ENCODE data around the gene SENP6.
"Not testable (repeated sequence)": the region's sequence is repeated elsewhere in the genome, so short reads cannot be mapped to it uniquely, and the experiment has no call there.

SENP6 gene

GRCh38 chr6:75666592-75666991 is 64.9 kb downstream of the SENP6 start:
- no peak for TF ChIP-seq ZNF274 (IDR thresholded peaks at IDR 0.05; ENCODE audit: low read depth, low read length)
- H3K4me3 ChIP-seq (ENCODE audit: low read length), result no peak overlapping the region

- H3K4me3 ChIP-seq (ENCODE audit: low read length), result no peak overlapping the region
- TF ChIP-seq ZNF274 (IDR thresholded peaks at IDR 0.05; ENCODE audit: low read depth, low read length), result no peak
Observed at GRCh38 chr6:75673884-75674283, 72.2 kb downstream of the SENP6 start.

GRCh38 chr6:75676377-75676776 is 74.7 kb downstream of the SENP6 start:
- TF ChIP-seq ZNF274 (IDR thresholded peaks at IDR 0.05; ENCODE audit: low read depth, low read length), result no peak
- H3K4me3 ChIP-seq (ENCODE audit: low read length), result no peak overlapping the region

- not testable (repeated sequence) for H3K4me3 ChIP-seq (ENCODE audit: low read length)
Observed at GRCh38 chr6:75682548-75682947, 80.9 kb downstream of the SENP6 start.

GRCh38 chr6:75683005-75683404 is 81.3 kb downstream of the SENP6 start:
- not testable (repeated sequence) for H3K4me3 ChIP-seq (ENCODE audit: low read length)

GRCh38 chr6:75687535-75687934 is 85.9 kb downstream of the SENP6 start:
- not testable (repeated sequence) for H3K4me3 ChIP-seq (ENCODE audit: low read length)

- not testable (repeated sequence) for H3K4me3 ChIP-seq (ENCODE audit: low read length)
Observed at GRCh38 chr6:75687937-75688336, 86.3 kb downstream of the SENP6 start.

- no peak for TF ChIP-seq ZNF274 (IDR thresholded peaks at IDR 0.05; ENCODE audit: low read depth, low read length)
- H3K4me3 ChIP-seq (ENCODE audit: low read length), result no peak overlapping the region
Observed at GRCh38 chr6:75689576-75689975, 87.9 kb downstream of the SENP6 start.

- no peak for TF ChIP-seq ZNF274 (IDR thresholded peaks at IDR 0.05; ENCODE audit: low read depth, low read length)
- H3K4me3 ChIP-seq (ENCODE audit: low read length), result no peak overlapping the region
Observed at GRCh38 chr6:75691012-75691411, 89.3 kb downstream of the SENP6 start.

GRCh38 chr6:75693534-75693933 is 91.9 kb downstream of the SENP6 start:
- H3K4me3 ChIP-seq (ENCODE audit: low read length), result no peak overlapping the region
- TF ChIP-seq ZNF274 (IDR thresholded peaks at IDR 0.05; ENCODE audit: low read depth, low read length), result no peak

- no peak overlapping the region for H3K4me3 ChIP-seq (ENCODE audit: low read length)
- TF ChIP-seq ZNF274 (IDR thresholded peaks at IDR 0.05; ENCODE audit: low read depth, low read length), result no peak
Observed at GRCh38 chr6:75694406-75694805, 92.7 kb downstream of the SENP6 start.

GRCh38 chr6:75708334-75708733 is 106.7 kb downstream of the SENP6 start:
- not testable (repeated sequence) for H3K4me3 ChIP-seq (ENCODE audit: low read length)

- TF ChIP-seq ZNF274 (IDR thresholded peaks at IDR 0.05; ENCODE audit: low read depth, low read length), result no peak
- H3K4me3 ChIP-seq (ENCODE audit: low read length), result no peak overlapping the region
Observed at GRCh38 chr6:75711173-75711572, 109.5 kb downstream of the SENP6 start.

GRCh38 chr6:75719133-75719532 is 117.5 kb downstream of the SENP6 start:
- TF ChIP-seq ZNF274 (IDR thresholded peaks at IDR 0.05; ENCODE audit: low read depth, low read length), result no peak
- no peak overlapping the region for H3K4me3 ChIP-seq (ENCODE audit: low read length)

GRCh38 chr6:75723382-75723781 is 121.7 kb downstream of the SENP6 start:
- TF ChIP-seq ZNF274 (IDR thresholded peaks at IDR 0.05; ENCODE audit: low read depth, low read length), result no peak
- H3K4me3 ChIP-seq (ENCODE audit: low read length), result no peak overlapping the region

- H3K4me3 ChIP-seq (ENCODE audit: low read length), result no peak overlapping the region
- no peak for TF ChIP-seq ZNF274 (IDR thresholded peaks at IDR 0.05; ENCODE audit: low read depth, low read length)
Observed at GRCh38 chr6:75727206-75727605, 125.5 kb downstream of the SENP6 start.

GRCh38 chr6:75731029-75731428 is 129.3 kb downstream of the SENP6 start:
- not testable (repeated sequence) for H3K4me3 ChIP-seq (ENCODE audit: low read length)
